ENCODE data around the gene CBARP.

The CBARP gene

GRCh38 chr19:1266129-1266915 lies 28.5 kb upstream of the CBARP start:
- peak in 43 of 51 donors; percentile 22 to 83 (median 61) for DNase-seq

- DNase-seq = peak in 3 of 51 donors; percentile 37 to 77 (median 47)
Observed at GRCh38 chr19:1265615-1266128, 27.9 kb upstream of the CBARP start.

GRCh38 chr19:1264801-1265614 lies 27.2 kb upstream of the CBARP start:
- peak in 3 of 51 donors; percentile 22 to 36 (median 28) for DNase-seq

- no peak for DNase-seq
Observed at GRCh38 chr19:1263188-1263587, 25.4 kb upstream of the CBARP start.

GRCh38 chr19:1262623-1263123 lies 24.9 kb upstream of the CBARP start:
- no peak for DNase-seq

- peak in 29 of 51 donors; percentile 25 to 78 (median 45) for DNase-seq
Observed at GRCh38 chr19:1261798-1262622, 24.2 kb upstream of the CBARP start.

GRCh38 chr19:1261538-1261797 lies 23.7 kb upstream of the CBARP start:
- no peak for DNase-seq

- peak; percentile 47 to 97 (median 92) for DNase-seq
Observed at GRCh38 chr19:1260749-1261537, 23.1 kb upstream of the CBARP start.

GRCh38 chr19:1259876-1260748 lies 22.3 kb upstream of the CBARP start:
- DNase-seq = peak in 1 of 51 donors; percentile 44

- peak in 11 of 51 donors; percentile 21 to 51 (median 38) for DNase-seq
Observed at GRCh38 chr19:1259206-1259875, 21.5 kb upstream of the CBARP start.

- peak in 1 of 51 donors; percentile 33 for DNase-seq
Observed at GRCh38 chr19:1258707-1259205, 21.0 kb upstream of the CBARP start.

GRCh38 chr19:1258163-1258492 lies 20.3 kb upstream of the CBARP start:
- DNase-seq = no peak

- no peak for DNase-seq
Observed at GRCh38 chr19:1257475-1258162, 19.8 kb upstream of the CBARP start.

- peak in 1 of 51 donors; percentile 12 for DNase-seq
Observed at GRCh38 chr19:1256646-1257474, 19.1 kb upstream of the CBARP start.

- peak in 49 of 51 donors; percentile 14 to 89 (median 75) for DNase-seq
Observed at GRCh38 chr19:1255186-1256161, 17.7 kb upstream of the CBARP start.
